Brain microvascular endothelial cell (primary cell): Measurements from ENCODE around the gene EFCAB11.

ENCODE experiments used
- DNase-seq: peaks from one replicate; pipeline ENCODE4 v3.0.0-alpha.2; 2020
- H3K27ac ChIP-seq: fragments of 250-450 bp; sonication (Bioruptor Pico); 2 replicates; pipeline ENCODE4 v1.5.1; 2020; ENCODE audit warnings: mild to moderate bottlenecking, moderate library complexity
- H3K27me3 ChIP-seq: fragments of 250-450 bp; sonication (Bioruptor Pico); replicated peaks from 2 replicates; pipeline ENCODE4 v1.5.1; 2020; ENCODE audit warnings: mild to moderate bottlenecking
- H3K36me3 ChIP-seq: fragments of 250-450 bp; sonication (Bioruptor Pico); replicated peaks from 2 replicates; pipeline ENCODE4 v1.5.1; 2020; ENCODE audit warnings: mild to moderate bottlenecking
- H3K4me3 ChIP-seq: 2 replicates; pipeline ENCODE4 v1.5.1; 2011; ENCODE audit warnings: low read depth, mild to moderate bottlenecking, control low read depth, low read length, moderate library complexity
- in situ Hi-C: cut with HindIII; loops from 2 replicates; pipeline ENCODE4 v1.10.0; 2017; ENCODE audit warnings: low sequenced_read_pairs, low pct_ligation_motif_present
- TF ChIP-seq, protein P1 (sequence below): IDR thresholded peaks from 2 replicates; pipeline ENCODE4 v1.5.1; 2011; ENCODE audit warnings: low read depth, mild to moderate bottlenecking, moderate library complexity, low read length, control low read depth, inconsistent platforms; ENCODE audit errors: missing control alignments

EFCAB11 gene

DNA sequence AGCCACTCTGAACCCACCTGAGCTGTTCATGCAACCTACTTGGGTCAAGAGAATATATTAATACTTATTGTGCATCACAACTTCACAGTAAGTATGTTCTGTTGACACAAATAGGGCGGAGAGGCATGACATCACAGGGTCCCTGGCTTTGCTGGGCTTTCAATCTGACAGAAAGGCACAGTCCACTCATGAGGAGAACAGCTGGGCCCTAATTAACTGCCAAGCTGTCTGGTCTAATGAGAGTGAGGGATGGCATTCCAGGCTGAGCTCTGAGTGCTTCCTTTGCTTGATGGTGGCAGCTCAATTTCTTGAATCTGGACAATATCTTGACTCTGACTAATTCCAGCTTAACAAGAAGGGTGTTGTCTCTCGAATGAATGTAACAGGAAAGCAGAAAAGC, 2.0 kb downstream of the EFCAB11 start:
- in situ Hi-C loops = no loop called here
- H3K27ac ChIP-seq = no peak overlapping the region
- TF ChIP-seq, protein P1, sequence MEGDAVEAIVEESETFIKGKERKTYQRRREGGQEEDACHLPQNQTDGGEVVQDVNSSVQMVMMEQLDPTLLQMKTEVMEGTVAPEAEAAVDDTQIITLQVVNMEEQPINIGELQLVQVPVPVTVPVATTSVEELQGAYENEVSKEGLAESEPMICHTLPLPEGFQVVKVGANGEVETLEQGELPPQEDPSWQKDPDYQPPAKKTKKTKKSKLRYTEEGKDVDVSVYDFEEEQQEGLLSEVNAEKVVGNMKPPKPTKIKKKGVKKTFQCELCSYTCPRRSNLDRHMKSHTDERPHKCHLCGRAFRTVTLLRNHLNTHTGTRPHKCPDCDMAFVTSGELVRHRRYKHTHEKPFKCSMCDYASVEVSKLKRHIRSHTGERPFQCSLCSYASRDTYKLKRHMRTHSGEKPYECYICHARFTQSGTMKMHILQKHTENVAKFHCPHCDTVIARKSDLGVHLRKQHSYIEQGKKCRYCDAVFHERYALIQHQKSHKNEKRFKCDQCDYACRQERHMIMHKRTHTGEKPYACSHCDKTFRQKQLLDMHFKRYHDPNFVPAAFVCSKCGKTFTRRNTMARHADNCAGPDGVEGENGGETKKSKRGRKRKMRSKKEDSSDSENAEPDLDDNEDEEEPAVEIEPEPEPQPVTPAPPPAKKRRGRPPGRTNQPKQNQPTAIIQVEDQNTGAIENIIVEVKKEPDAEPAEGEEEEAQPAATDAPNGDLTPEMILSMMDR = no peak
- H3K36me3 ChIP-seq = no peaks in the 10 kb centered on the region
- no peak overlapping the region for H3K4me3 ChIP-seq
- no peaks in the 10 kb centered on the region for H3K27me3 ChIP-seq
- no peak for DNase-seq

DNA sequence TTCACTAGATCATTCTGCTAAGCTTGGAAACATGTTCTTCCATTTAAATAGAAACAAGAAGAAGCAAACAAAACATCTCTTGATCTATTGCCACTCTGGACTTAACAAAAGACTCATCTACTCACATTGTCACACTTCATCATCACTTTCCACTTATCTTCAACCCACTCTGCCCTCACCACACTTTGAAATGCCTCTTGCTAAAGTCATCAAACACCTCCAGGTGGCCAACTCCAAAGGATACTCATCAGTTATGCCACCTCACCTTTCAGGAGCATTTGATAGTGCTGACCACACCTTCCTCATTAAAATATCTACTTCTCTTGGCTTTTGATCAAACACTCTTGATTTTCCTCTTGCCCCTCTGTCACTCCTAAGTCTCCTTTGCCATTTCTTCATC, 7.2 kb downstream of the EFCAB11 start:
- no peak for DNase-seq
- no peak overlapping the region for H3K4me3 ChIP-seq
- in situ Hi-C loops = no loop called here
- H3K27ac ChIP-seq = no peak overlapping the region
- H3K27me3 ChIP-seq = no peaks in the 10 kb centered on the region
- no peaks in the 10 kb centered on the region for H3K36me3 ChIP-seq
- TF ChIP-seq, protein P1 = no peak

DNA sequence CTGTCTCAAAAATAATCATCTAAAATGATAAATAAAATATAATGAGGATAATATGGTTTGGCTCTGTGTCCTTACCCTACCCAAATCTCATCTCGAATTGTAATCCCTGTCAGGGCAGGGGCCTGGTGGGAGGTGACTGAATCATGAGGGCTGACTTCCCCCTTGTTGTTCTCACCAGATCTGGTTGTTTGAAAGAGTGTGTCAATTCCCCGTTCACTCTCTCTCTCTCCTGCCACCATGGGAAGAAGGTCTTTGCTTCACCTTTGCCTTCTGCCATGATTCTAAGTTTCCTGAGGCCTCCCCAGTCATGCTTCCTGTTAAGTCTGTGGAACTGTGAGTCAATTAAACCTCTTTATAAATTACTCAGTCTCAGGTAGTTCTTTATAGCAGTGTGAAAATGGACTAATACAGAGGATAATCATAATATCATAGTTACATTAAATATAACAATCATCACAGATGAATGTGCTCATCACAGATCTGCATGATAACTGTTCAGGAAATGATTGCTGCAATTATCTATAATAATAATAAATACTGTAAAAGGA, 12.6 kb downstream of the EFCAB11 start:
- Histone ChIP-seq H3K4me3 (no peak overlapping the region), H3K27ac (no peak overlapping the region), H3K36me3 (no peaks in the 10 kb centered on the region), H3K27me3 (no peaks in the 10 kb centered on the region)
- in situ Hi-C loops = no loop called here
- no peak for DNase-seq
- TF ChIP-seq, protein P1 = no peak

DNA sequence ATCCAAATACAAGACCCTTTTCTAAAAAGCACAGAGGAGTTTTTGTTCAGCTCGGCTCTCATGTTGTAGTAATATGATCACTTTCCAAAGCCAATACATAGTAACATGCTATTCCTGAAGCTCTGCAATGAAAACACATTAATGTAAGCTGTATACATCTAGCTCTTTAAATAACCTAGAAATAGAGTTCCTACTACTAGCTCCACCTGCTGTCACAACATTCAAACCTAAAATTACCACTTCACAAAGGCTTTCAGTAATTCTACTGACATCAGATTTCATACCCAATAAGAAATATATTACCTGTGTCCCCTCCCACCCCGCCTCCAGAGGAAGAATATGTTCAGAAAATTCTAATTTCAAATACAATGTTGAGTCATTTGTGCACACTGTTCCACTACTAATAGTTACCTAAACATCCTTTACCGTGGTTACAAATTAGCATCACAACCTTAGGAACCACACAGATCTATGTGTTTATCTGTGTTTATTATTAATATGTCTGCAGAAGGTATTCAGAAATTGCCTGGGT, 17.8 kb downstream of the EFCAB11 start:
- H3K4me3 ChIP-seq = no peak overlapping the region
- H3K36me3 ChIP-seq = no peaks in the 10 kb centered on the region
- H3K27me3 ChIP-seq = no peaks in the 10 kb centered on the region
- H3K27ac ChIP-seq = no peak overlapping the region
- DNase-seq = no peak
- TF ChIP-seq, protein P1 = peak; percentile 20
- in situ Hi-C loops = no loop called here

DNA sequence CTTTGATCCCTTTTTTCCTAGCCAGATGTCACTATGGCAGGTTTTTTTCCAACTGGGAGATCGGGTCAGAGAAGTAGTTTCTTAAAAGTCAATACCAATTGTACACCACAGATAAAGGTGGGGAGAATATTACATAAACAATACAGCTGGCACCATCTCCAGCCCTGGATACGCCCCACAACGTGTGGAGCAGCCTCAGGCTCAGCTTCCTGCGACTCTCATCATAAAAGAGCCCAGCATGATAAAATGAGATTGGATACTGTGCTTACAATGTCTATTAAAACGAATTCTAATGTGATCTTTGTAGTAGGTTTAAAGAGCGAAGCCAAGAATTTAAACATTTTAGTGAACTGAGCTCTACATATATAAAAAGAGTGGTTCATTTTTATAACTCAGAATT, 21.5 kb downstream of the EFCAB11 start:
- Histone ChIP-seq H3K27ac (no peak overlapping the region), H3K36me3 (no peaks in the 10 kb centered on the region), H3K4me3 (no peak overlapping the region), H3K27me3 (no peaks in the 10 kb centered on the region)
- in situ Hi-C loops = no loop called here
- TF ChIP-seq, protein P1 = no peak
- DNase-seq = no peak
